ENCODE data around the gene ATG2A. TPM values are rescaled to one million over a fixed set of nuclear protein-coding genes. Genes with fewer than 3 reads are reported as not detected.

The ATG2A gene
- total and polyA plus RNA-seq, 2 of the 8 experiments (the other 6 are each of a cell fraction or from before 2014, with no cell fraction given): 12.1 to 22.1 TPM

DNA sequence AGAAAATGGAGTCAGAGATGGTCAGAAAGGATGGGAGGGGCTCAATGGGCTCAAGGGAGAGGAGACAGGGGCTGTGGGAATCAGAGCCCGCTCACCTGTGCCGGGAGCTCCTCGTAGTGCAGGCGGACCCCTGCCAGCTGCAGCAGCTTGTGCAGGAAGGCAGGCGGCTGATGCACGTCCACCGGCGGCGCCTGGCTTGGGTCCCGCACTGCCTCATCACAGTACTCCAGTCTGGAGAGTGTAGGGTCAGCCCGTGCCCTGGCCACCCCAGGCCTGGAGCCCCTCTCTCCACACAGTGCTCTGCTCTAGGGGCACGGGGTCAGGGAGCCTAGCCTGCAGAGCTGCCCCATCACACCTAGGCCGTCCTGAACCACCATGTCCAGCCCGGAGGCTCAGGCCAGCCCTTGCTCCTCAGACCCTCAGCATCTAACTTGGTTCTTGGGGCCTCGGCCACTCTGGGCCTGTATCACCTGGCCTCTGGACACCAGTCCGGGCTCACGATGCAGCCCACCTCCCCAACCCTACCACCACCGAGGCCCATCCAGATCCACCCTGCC lies 3.8 kb downstream of the ATG2A start:
- Histone ChIP-seq H3K4me1 (replicated peaks in 1 of 4; ENCODE audit: control insufficient read depth in 3 of 4, insufficient read depth in 4 of 4, low read length in 3 of 4) (peaks cover 0 to 11% (median 4%) of the 10 kb centered on the region in 4 experiments; a peak in 5 of 7 replicates), H3K56ac (replicated peaks; ENCODE audit: insufficient read length, low read depth, low read length) (no peak overlapping the region), H4K20me1 (replicated peaks in 1 of 2; ENCODE audit: control insufficient read depth in 1 of 2, insufficient read depth in 2 of 2, low read length in 2 of 2) (peaks cover 2% of the 10 kb centered on the region in 2 experiments), H3K27me3 (replicated peaks in 1 of 4; ENCODE audit: control insufficient read depth in 3 of 4, extremely low read depth in 1 of 4, insufficient read depth in 3 of 4, low read length in 3 of 4) (no peaks in the 10 kb centered on the region), H3K9me3 (ENCODE audit: insufficient read depth in 2 of 2, low read depth in 1 of 2, low read length in 1 of 2) (no peaks in the 10 kb centered on the region), H2BK15ac (ENCODE audit: low read length) (no peak overlapping the region), H3K4ac (replicated peaks; ENCODE audit: insufficient read length, low read depth, low read length) (no peak overlapping the region), H2AFZ (ENCODE audit: low read length) (no peak overlapping the region), H2BK120ac (replicated peaks; ENCODE audit: low read depth, low read length) (no peak overlapping the region), H3K18ac (ENCODE audit: extremely low read depth, low read length) (no peak overlapping the region), H3K4me2 (ENCODE audit: insufficient read depth in 1 of 2, low read depth in 2 of 2, low read length in 2 of 2) (no peak overlapping the region), H3K9ac (replicated peaks in 1 of 4; ENCODE audit: extremely low read depth in 1 of 4, low read depth in 3 of 4, low read length in 3 of 4) (no peak overlapping the region), H2BK12ac (ENCODE audit: low read depth, low read length) (no peak overlapping the region), H3K23ac (ENCODE audit: insufficient read length) (no peak overlapping the region), H2AK5ac (ENCODE audit: low read depth, low read length) (no peak overlapping the region), H4K8ac (ENCODE audit: extremely low read depth, insufficient read depth, low read length) (no peak overlapping the region; the same call in 1 of the 2 replicates), H4K91ac (replicated peaks; ENCODE audit: insufficient read length, low read length) (no peak overlapping the region), H3K4me3 (ENCODE audit: extremely low read depth in 1 of 4, insufficient read depth in 2 of 4, low read depth in 3 of 4, low read length in 4 of 4) (no peak overlapping the region), H2BK5ac (ENCODE audit: low read depth, low read length) (no peak overlapping the region), H3K36me3 (ENCODE audit: control insufficient read depth in 2 of 4, insufficient read depth in 4 of 4, low read length in 3 of 4) (peaks cover 4 to 14% (median 8%) of the 10 kb centered on the region in 4 experiments; a peak in 5 of 8 replicates), H3K14ac (ENCODE audit: insufficient read length) (no peak overlapping the region), H2BK20ac (ENCODE audit: low read length) (no peak overlapping the region), H3K23me2 (ENCODE audit: low read depth, low read length) (peaks cover 13% of the 10 kb centered on the region), H3K27ac (ENCODE audit: low read depth, low read length) (no peak overlapping the region), H3K79me2 (ENCODE audit: control insufficient read depth in 1 of 2, insufficient read depth in 2 of 2, low read length in 2 of 2) (no peaks in the 10 kb centered on the region), H3K79me1 (ENCODE audit: low read depth, low read length) (0 out of 2 replicates have a peak, but pooled peaks cover 3% of the 10 kb centered on the region), H4K5ac (ENCODE audit: insufficient read length, low read depth, low read length) (no peak overlapping the region)
- POLR2A ChIA-PET (ENCODE audit: partially characterized antibody): no interaction called here
- no peak for FAIRE-seq
- TF ChIP-seq RAD21 (IDR thresholded peaks at IDR 0.05 in 1 of 2, conservative IDR thresholded peaks at IDR 0.05 in 1 of 2; ENCODE audit: low read depth in 2 of 2, low read length in 2 of 2) (no peak), RBBP5 (IDR thresholded peaks at IDR 0.05; ENCODE audit: borderline replicate concordance, low read depth, low read length) (no peak), TBP (IDR thresholded peaks at IDR 0.05; ENCODE audit: low read depth, low read length) (no peak), RXRA (IDR thresholded peaks at IDR 0.05; ENCODE audit: insufficient read depth, low read depth, low read length) (no peak), RFX5 (IDR thresholded peaks at IDR 0.05; ENCODE audit: borderline replicate concordance, low read depth, low read length) (no peak), CHD2 (IDR thresholded peaks at IDR 0.05; ENCODE audit: low read length) (no peak), POLR2AphosphoS5 (IDR thresholded peaks at IDR 0.05; ENCODE audit: low read depth, low read length) (no peak), FOSL1 (IDR thresholded peaks at IDR 0.05; ENCODE audit: insufficient read depth, low read depth, low read length) (no peak), CREB1 (IDR thresholded peaks at IDR 0.05) (no peak)
- DNase-seq (ENCODE audit: low read depth in 1 of 2, low spot score in 2 of 2): no peak
- WGBS, 2 experiments (ENCODE audit: extremely low coverage in 1 of 2, insufficient coverage in 1 of 2, insufficient read length in 1 of 2, insufficient replicate concordance in 2 of 2, low coverage in 1 of 2, low lambda C conversion rate in 2 of 2, missing lambda C conversion rate in 1 of 2): 85% methylated on average over 18 of the region's 18 CpGs; no CpG with 5 or more reads in 1 of the 2 experiments
- CTCF ChIA-PET (ENCODE audit: partially characterized antibody): interaction anchor here (1.2 to 2.4 kb wide), 3 partner anchors 13 to 100 kb away, joined by 4 to 6 read pairs (median 6); partner anchors contain the start of gene ARL2
